DOHH2 (cell line): Measurements from ENCODE around the gene GCNA.

Experiments
- CTCF ChIP-seq: fragments of 200-600 bp; sonication (generic); IDR thresholded peaks from one replicate; pipeline ENCODE4 v1.5.1; 2014; ENCODE audit warnings: antibody characterized with exemption, mild to moderate bottlenecking, low read depth, low read length; ENCODE audit not compliant: poor library complexity, severe bottlenecking
- EZH2phosphoT487 ChIP-seq: fragments of 200-600 bp; sonication (generic); IDR thresholded peaks from 2 replicates; pipeline ENCODE4 v1.6.1; 2017; ENCODE audit warnings: borderline replicate concordance, mild to moderate bottlenecking, antibody characterized with exemption, low read length, moderate library complexity, mixed read lengths

GRCh38 chrX:71532753-71533425, 45.3 kb upstream of the GCNA start, which contains the start of gene OGT:
- no peak for TF ChIP-seq EZH2phosphoT487
- TF ChIP-seq CTCF = no peak
